Left ventricle myocardium inferior (tissue), 1 donor: Measurements from ENCODE around the gene PPARD. TPM values are rescaled to one million over a fixed set of nuclear protein-coding genes. Genes with fewer than 3 reads are reported as not detected.
A peak's percentile ranks its signal among the peaks of the same experiment; 100 is the strongest.

Experiments used
- DNase-seq: peaks from one replicate; pipeline ENCODE4 v3.0.0-alpha.2; 2020
- H3K27ac ChIP-seq: fragments of 200-600 bp; replicated peaks from 2 replicates; pipeline ENCODE4 v1.8.0; 2021
- H3K27me3 ChIP-seq: fragments of 200-600 bp; 2 replicates; pipeline ENCODE4 v1.8.0; 2021; ENCODE audit warnings: low read depth
- H3K36me3 ChIP-seq: fragments of 200-600 bp; 2 replicates; pipeline ENCODE4 v1.8.0; 2021
- H3K4me1 ChIP-seq: fragments of 200-600 bp; 2 replicates; pipeline ENCODE4 v1.8.0; 2021
- H3K4me3 ChIP-seq: fragments of 200-600 bp; 2 replicates; pipeline ENCODE4 v1.8.0; 2021; ENCODE audit warnings: mild to moderate bottlenecking, moderate library complexity
- H3K9me3 ChIP-seq: fragments of 200-600 bp; replicated peaks from 2 replicates; pipeline ENCODE4 v1.8.0; 2021
- CTCF ChIP-seq: fragments of 200-600 bp; IDR thresholded peaks from 2 replicates; pipeline ENCODE4 v1.8.0; 2021; ENCODE audit warnings: antibody characterized with exemption, mild to moderate bottlenecking, borderline replicate concordance
- intact Hi-C: fragments of 100-400 bp; cut with micrococcal nuclease; formaldehyde crosslinking; loops from one replicate; pipeline ENCODE4 v1.11.0; 2022
- total RNA-seq: library from RNA; stranded (reverse); fragmentation: NEBNext Ultra II Directional; extraction: Animal tissue kit (Norgen Biotek cat#: 25700); gene quantifications from one replicate; pipeline ENCODE4 v1.2.1, GENCODE V29; 2021
- donor health status: DM: no; HTN: yes; CAD: no; lungs with severe emphysema.

The PPARD gene
- total RNA-seq, 1 donor from 2014 or later = 14.9 TPM

DNA sequence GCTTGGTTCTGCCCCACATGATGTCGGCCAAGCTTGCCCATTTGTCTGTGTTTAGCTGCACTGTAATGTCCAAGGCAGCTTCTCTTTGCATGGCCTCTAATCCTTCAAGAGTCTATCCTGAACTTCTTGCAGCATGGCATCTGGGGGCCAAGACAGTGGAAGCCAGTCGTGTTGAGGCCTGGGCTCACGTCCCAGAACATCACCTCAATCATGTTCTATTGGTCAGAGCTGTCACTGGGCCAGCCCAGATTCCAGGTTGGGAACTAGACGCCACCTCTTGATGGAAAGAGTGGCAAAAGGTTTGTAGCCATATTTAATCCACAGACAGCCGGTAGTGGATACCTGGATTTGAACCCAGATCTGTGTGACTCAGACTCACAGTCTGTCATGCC, 25.3 kb downstream of the PPARD start:
- no peak for DNase-seq
- intact Hi-C loops = no loop called here
- H3K27me3 ChIP-seq = no peaks in the 10 kb centered on the region
- H3K9me3 ChIP-seq = no peaks in the 10 kb centered on the region
- no peaks in the 10 kb centered on the region for H3K36me3 ChIP-seq
- H3K4me1 ChIP-seq = peaks cover 50% of the 10 kb centered on the region
- no peak overlapping the region for H3K4me3 ChIP-seq
- TF ChIP-seq CTCF = no peak
- H3K27ac ChIP-seq = no peak overlapping the region

DNA sequence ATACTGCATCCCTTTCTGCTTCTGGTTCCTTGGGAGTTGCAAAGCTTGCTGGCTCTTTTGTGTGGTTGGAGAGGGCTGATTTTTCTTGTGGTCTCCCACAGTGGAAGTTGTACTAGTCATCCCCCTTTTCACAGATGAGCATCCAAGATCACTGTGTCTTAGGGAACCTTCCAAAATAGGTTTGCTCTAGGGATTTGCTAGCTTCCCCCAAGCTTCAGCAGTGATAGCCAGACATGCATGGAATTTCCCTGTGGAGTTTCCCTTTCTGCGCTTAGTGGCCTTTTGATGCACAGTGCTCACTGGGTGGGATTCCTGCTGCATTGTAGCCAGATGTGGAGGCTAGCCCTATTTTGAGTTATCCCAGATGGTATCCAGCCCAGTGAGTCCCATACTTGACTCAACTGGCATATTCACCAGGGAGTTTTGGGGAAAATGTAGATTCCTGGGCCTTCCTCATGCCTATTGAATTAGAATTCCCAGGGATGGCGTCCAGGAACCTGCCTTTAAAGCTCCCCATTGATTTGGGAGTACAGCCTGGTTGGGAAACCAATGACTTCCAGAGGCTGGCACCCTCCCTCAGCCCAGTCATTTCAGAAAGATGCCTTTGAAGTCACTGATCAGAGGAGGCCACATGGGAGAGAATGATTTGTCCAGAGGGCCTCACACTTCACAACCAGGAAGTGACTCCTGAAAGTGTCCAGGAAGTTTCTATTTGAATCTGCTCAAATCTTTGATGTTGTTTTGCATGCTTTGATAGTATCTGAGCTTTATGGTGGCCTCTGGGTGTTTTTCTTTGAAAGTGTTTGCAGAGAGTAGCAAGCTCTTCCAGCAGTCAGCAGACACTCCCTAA, 25.9 kb downstream of the PPARD start:
- intact Hi-C loops = no loop called here
- no peak for TF ChIP-seq CTCF
- Histone ChIP-seq H3K27me3 (no peaks in the 10 kb centered on the region), H3K9me3 (no peaks in the 10 kb centered on the region), H3K4me3 (no peak overlapping the region), H3K4me1 (peaks cover 44% of the 10 kb centered on the region), H3K36me3 (no peaks in the 10 kb centered on the region), H3K27ac (no peak overlapping the region)
- no peak for DNase-seq

DNA sequence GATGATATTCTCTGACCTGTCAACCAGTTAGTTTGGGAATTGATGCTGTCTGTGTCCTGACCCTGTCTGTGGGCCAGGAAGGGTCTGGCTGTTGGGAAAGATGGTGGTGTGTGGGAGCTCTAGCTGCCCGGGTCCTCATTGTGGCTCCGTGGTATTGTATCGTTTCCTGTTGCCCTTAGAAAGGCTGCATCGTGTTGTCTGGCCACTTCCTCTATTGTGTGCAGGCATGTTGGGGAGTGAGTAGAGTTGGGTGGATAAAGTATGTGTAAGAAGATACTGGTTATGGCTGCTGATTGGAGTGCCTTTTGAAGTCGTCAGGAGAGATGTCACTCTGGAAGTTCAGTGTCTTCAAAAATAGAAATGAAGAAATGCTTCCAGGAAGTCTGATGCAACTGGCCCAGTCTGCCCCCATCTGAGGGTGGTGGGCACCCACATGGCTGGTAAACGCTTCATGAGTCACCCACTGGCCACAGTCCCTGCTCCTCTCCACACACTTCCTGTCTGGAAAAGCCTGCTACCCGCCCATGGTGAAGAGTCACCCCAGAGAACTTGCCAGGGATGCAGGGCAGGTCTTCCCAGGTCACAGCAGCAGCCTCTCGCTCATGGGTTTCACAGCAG, 27.9 kb downstream of the PPARD start:
- Histone ChIP-seq H3K4me1 (peaks cover 40% of the 10 kb centered on the region), H3K4me3 (no peak overlapping the region), H3K27ac (peak overlapping the region; percentile 47), H3K36me3 (no peaks in the 10 kb centered on the region), H3K9me3 (no peaks in the 10 kb centered on the region), H3K27me3 (no peaks in the 10 kb centered on the region)
- TF ChIP-seq CTCF = no peak
- DNase-seq = peak; percentile 58
- intact Hi-C loops = no loop called here

DNA sequence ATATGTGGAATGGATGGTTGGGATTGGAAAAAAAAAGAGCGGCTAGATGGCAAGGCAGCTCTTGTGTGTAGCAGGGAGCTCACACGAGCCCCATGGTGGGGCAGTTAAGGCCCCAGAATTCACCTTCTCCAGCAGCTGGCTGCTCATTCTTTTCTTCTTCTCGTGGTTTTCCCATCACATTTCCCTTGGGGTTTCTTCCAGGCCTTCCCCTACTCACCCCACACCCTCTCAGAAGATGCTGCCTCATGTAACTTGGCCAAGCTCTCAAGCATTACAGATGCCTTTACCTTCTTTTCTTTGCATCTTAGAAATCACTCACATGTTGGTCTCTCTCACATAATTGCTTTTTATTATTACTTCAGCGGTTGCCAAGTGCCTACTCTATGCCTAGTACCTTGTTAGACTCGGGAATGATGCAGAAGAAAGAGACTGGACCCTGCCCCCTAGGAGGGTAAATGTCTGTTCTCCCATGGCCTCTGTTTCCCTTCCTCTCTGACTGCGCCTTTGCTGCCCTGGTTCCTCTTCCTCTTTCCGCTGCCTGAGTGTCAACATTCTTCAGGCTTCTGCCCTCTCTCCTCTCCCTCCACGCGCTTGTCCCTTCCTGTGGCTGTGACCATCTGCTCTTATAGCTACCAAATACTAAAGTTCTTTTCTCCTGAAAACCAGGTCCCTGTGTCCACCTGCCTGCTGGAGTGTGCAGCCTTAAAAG, 28.6 kb downstream of the PPARD start:
- DNase-seq = no peak
- Histone ChIP-seq H3K4me3 (no peak overlapping the region), H3K27me3 (no peaks in the 10 kb centered on the region), H3K9me3 (no peaks in the 10 kb centered on the region), H3K27ac (peak overlapping the region; percentile 47), H3K36me3 (no peaks in the 10 kb centered on the region), H3K4me1 (peaks cover 40% of the 10 kb centered on the region)
- intact Hi-C loops = no loop called here
- TF ChIP-seq CTCF = no peak

DNA sequence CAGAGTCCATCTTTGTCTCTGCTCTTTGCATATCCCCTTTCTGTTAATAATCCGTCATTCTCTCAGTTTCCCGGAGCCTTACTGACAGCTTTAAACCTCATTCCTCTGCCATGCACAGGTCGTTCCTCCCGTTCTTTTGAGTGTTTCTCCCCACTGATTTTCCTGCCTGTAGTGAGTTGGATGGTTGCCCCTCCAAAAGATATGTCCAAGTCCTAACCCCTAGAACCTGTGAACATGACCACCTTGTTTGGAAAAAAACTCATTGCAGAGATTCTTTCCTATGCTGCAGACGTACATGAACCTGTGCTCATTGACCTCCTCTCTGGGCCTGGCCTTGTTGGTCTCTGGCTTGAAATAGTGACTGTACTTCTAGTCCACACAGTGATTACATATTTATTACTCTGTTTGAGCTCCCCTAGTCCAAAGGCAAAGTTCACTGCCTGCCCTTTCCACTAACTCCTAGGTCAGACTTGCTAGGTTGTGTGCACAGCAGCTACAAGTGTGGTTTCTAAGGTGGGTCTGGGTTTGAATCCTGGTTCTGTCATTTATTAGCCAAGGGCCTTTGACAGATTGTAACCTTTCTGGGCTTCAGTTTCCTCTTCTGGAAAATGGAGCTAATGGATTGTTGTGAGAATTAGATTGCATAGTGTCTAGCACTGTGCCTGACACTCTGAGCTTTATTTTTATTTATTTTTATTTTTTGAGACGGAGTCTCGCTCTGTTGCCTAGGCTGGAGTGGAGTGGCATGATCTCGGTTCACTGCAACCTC, 29.3 kb downstream of the PPARD start:
- intact Hi-C loops = no loop called here
- H3K4me1 ChIP-seq = peaks cover 40% of the 10 kb centered on the region
- H3K4me3 ChIP-seq = no peak overlapping the region
- DNase-seq = no peak
- no peaks in the 10 kb centered on the region for H3K36me3 ChIP-seq
- no peaks in the 10 kb centered on the region for H3K9me3 ChIP-seq
- no peaks in the 10 kb centered on the region for H3K27me3 ChIP-seq
- H3K27ac ChIP-seq = no peak overlapping the region
- no peak for TF ChIP-seq CTCF
